Measurements from ENCODE around the gene MANEA. TPM values are rescaled to one million over a fixed set of nuclear protein-coding genes. Genes with fewer than 3 reads are reported as not detected.
A peak's percentile ranks its signal among the peaks of the same experiment; 100 is the strongest.
"Not testable (repeated sequence)": the region's sequence is repeated elsewhere in the genome, so short reads cannot be mapped to it uniquely, and the experiment has no call there.

MANEA gene
- total RNA-seq, 1 donor from 2014 or later = 5.3 TPM

DNA sequence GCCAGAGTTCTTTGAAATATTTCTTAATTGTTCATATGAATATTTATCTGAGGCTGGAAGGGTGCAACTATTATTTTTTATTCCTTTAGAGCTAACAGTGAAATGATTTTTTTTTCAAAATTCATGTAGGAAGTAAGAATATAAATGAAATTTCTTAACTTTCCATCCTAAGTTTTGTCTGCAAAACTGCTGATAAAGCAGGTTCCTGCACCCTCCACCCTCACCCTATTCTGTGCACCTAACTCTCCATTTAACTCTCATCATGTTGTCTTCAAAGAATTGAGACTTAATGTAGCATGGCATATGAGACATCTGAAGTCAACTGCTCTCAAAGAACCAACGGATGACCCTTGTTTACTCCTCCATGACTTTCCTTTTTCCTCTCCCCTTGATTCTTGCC lies 23.5 kb upstream of the MANEA start:
- TF ChIP-seq, protein P1, sequence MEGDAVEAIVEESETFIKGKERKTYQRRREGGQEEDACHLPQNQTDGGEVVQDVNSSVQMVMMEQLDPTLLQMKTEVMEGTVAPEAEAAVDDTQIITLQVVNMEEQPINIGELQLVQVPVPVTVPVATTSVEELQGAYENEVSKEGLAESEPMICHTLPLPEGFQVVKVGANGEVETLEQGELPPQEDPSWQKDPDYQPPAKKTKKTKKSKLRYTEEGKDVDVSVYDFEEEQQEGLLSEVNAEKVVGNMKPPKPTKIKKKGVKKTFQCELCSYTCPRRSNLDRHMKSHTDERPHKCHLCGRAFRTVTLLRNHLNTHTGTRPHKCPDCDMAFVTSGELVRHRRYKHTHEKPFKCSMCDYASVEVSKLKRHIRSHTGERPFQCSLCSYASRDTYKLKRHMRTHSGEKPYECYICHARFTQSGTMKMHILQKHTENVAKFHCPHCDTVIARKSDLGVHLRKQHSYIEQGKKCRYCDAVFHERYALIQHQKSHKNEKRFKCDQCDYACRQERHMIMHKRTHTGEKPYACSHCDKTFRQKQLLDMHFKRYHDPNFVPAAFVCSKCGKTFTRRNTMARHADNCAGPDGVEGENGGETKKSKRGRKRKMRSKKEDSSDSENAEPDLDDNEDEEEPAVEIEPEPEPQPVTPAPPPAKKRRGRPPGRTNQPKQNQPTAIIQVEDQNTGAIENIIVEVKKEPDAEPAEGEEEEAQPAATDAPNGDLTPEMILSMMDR (IDR thresholded peaks at IDR 0.05; ENCODE audit: insufficient read depth, low read length, severe bottlenecking) = no peak
- Histone ChIP-seq H3K4me3 (ENCODE audit: low read depth, low read length) (no peak overlapping the region), H3K27me3 (ENCODE audit: control insufficient read depth, insufficient read depth, low read length) (no peaks in the 10 kb centered on the region), H3K36me3 (ENCODE audit: control insufficient read depth, insufficient read depth, low read length) (no peaks in the 10 kb centered on the region)
- no peak for DNase-seq (ENCODE audit: low read depth)
- no peak for FAIRE-seq

DNA sequence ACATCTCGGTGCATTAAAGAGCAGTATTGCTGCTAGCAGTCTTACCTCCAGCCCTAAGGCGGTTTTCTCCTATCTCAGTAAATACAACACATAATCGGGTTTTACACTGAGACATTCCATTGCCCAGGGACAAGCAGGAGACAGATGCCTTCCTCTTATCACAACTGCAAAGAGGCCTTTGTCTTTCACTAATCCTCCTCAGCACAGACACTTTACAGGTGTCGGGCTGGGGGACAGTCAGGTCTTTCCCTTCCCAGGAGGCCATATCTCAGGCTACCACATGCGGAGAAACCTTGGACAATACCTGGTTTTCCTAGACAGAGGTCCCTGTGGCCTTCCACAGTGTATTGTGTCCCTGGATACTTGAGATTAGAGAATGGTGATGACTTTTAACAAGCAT lies 16.4 kb upstream of the MANEA start:
- FAIRE-seq; DNase-seq (ENCODE audit: low read depth); H3K36me3 ChIP-seq (ENCODE audit: control insufficient read depth, insufficient read depth, low read length); H3K4me3 ChIP-seq (ENCODE audit: low read depth, low read length); H3K27me3 ChIP-seq (ENCODE audit: control insufficient read depth, insufficient read depth, low read length): not testable (repeated sequence)

DNA sequence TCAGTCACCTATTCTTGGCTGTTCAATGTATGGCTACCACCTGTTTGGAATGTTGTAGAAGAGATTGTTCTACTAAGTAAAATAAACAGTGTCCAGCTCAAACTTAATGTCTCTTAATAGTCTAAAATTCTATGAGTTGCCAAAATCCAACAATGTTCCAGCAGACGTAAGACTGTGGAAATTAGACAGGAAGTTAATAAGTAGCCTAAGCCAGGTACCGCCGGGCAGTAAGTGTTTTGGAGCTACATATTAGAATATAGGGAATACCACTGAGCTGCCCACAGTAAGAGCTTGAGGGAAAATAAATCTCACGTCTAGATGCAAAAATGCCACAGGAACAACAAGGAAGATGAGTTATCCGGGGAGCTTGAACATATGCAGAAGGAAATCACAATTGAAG lies 7.8 kb upstream of the MANEA start:
- Histone ChIP-seq H3K27me3 (ENCODE audit: control insufficient read depth, insufficient read depth, low read length) (no peaks in the 10 kb centered on the region), H3K36me3 (ENCODE audit: control insufficient read depth, insufficient read depth, low read length) (no peaks in the 10 kb centered on the region), H3K4me3 (ENCODE audit: low read depth, low read length) (no peak overlapping the region)
- DNase-seq (ENCODE audit: low read depth) = no peak
- FAIRE-seq = no peak
- TF ChIP-seq, protein P1 (IDR thresholded peaks at IDR 0.05; ENCODE audit: insufficient read depth, low read length, severe bottlenecking) = no peak

DNA sequence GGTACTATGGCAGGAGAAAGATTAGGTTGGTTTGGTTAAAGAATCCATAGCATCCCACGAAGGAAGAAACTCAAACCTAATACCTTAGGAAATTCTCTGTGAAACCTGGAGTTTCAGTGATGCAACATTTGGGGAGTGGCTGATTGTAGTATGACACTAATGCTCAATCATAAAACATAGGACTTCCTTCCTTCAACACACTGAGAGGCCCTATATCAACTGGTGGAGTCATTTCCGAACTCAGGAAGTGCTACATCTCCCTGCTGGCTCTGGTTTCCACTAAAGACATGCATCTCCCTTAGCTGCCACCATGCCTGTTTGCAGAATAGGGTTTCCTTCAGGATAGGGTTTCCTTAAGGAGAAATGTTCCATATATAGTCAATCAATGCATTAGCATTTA lies 5.2 kb upstream of the MANEA start:
- FAIRE-seq (no peak), DNase-seq (ENCODE audit: low read depth) (peak; percentile 57)
- Histone ChIP-seq H3K4me3 (ENCODE audit: low read depth, low read length) (no peak overlapping the region), H3K36me3 (ENCODE audit: control insufficient read depth, insufficient read depth, low read length) (no peaks in the 10 kb centered on the region), H3K27me3 (ENCODE audit: control insufficient read depth, insufficient read depth, low read length) (no peaks in the 10 kb centered on the region)
- TF ChIP-seq, protein P1 (IDR thresholded peaks at IDR 0.05; ENCODE audit: insufficient read depth, low read length, severe bottlenecking) = no peak

DNA sequence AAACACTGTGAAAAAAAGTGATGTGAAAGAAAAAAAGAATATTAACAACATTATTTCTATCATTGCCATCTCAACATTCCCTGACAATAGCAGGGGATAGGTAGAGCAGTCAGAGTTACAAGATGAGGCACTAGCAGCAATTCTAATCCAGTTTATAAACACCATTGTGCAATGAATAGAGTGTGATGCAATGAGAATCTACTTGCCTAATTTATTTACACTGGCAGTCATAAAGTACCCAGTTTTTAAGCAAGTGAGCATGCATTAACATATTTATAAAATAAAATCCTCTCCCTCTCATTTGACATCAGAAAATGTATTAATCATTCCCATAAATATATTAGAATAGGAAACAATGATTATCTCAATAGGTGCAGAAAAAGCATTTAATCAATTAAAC lies 2.5 kb upstream of the MANEA start:
- TF ChIP-seq, protein P1 (IDR thresholded peaks at IDR 0.05; ENCODE audit: insufficient read depth, low read length, severe bottlenecking) = no peak
- H3K4me3 ChIP-seq (ENCODE audit: low read depth, low read length) = no peak overlapping the region
- DNase-seq (ENCODE audit: low read depth) (peak; percentile 82), FAIRE-seq (no peak)
- no peaks in the 10 kb centered on the region for H3K27me3 ChIP-seq (ENCODE audit: control insufficient read depth, insufficient read depth, low read length)
- no peaks in the 10 kb centered on the region for H3K36me3 ChIP-seq (ENCODE audit: control insufficient read depth, insufficient read depth, low read length)

DNA sequence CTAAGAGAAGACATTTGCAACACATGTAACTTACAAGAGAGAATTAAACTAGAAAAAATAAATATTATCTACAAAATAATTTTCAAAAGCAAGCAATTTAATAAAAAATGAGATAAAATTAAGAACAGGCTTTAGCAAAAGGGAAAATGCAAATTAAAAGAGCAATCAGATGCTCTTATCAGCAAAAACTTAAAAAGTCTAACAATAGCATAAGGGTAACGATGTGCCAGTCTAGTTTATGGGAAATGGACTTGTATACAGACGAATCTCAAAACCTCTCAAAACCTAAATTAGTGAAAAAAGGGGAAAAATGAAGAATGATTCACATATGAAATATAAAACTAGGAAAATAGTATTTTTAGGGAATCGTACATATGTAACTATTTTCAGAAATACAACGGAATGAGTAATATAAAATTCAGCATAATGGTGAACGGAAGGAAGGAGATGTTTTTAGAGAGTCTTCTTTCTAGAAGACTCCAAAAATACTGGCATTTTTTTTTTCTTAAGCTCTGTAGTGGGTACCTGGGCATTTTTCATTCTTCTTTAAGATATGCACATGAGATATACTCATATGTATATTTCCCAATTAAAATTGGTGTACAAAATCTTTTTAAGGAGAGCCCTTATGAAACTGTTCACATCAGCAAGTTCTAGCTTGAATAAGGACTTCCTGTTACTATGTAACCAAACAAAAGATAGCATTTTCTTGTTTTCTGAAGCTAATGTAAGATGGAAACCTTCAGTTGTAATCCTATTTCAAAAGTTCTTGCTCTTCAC lies 927 bp upstream of the MANEA start:
- peak; percentile 60 for DNase-seq (ENCODE audit: low read depth)
- TF ChIP-seq, protein P1 (IDR thresholded peaks at IDR 0.05; ENCODE audit: insufficient read depth, low read length, severe bottlenecking) = no peak

More for the DNA sequence above, 927 bp upstream of the MANEA start:
- H3K27me3 ChIP-seq (ENCODE audit: control insufficient read depth, insufficient read depth, low read length) = no peaks in the 10 kb centered on the region
- peak overlapping the region; percentile 81 for H3K4me3 ChIP-seq (ENCODE audit: low read depth, low read length)
- no peak for FAIRE-seq
- no peaks in the 10 kb centered on the region for H3K36me3 ChIP-seq (ENCODE audit: control insufficient read depth, insufficient read depth, low read length)

All from bronchial epithelial cell (primary cell).